Panc1 (cell line): Measurements from ENCODE around the gene AGXT2. TPM values are rescaled to one million over a fixed set of nuclear protein-coding genes. Genes with fewer than 3 reads are reported as not detected.

Source experiments
- ATAC-seq: fragments of 200-7000 bp; cut with Tn5 transposase; 2 replicates; pipeline ENCODE4 v1.9.1; 2020; ENCODE audit warnings: mild to moderate bottlenecking, moderate library complexity
- BruUV-seq: library from RNA; stranded (reverse); fragments of 400-500 nt; replicated peaks from 2 replicates; lab custom pipeline; 2021; lab: Mats Ljungman, UMichigan
- CTCF ChIA-PET: fragments of 300-600 bp; sonication (Branson Sonifier 250); formaldehyde crosslinking; loops from one replicate; lab custom pipeline; 2022; ENCODE audit warnings: antibody characterized with exemption; lab: Charles Lee
- POLR2A ChIA-PET: fragments of 300-600 bp; sonication (Branson Sonifier 250); formaldehyde crosslinking; loops from one replicate; lab custom pipeline; 2022; ENCODE audit warnings: antibody characterized with exemption; lab: Charles Lee
- DNase-seq: peaks from one replicate; pipeline ENCODE4 v3.0.0-alpha.2; 2010; ENCODE audit warnings: low read depth, low spot score
- H3K27ac ChIP-seq: 2 replicates; pipeline ENCODE4 v1.5.1; 2011; ENCODE audit warnings: mild to moderate bottlenecking, low read length, inconsistent platforms
- H3K27me3 ChIP-seq: fragments of 200-500 bp; sonication (Bioruptor generic); 2 replicates; pipeline ENCODE4 v1.6.0; 2014; ENCODE audit warnings: low read length, inconsistent platforms; ENCODE audit not compliant: control insufficient read depth, insufficient read depth
- H3K36me3 ChIP-seq: fragments of 200-500 bp; sonication (Bioruptor generic); 2 replicates; pipeline ENCODE4 v1.5.1; 2014; ENCODE audit warnings: inconsistent platforms, mild to moderate bottlenecking, low read length, moderate library complexity; ENCODE audit not compliant: control insufficient read depth, insufficient read depth
- H3K4me1 ChIP-seq: 2 replicates; pipeline ENCODE4 v1.5.1; 2011; ENCODE audit warnings: inconsistent platforms, mild to moderate bottlenecking, low read length, moderate library complexity; ENCODE audit not compliant: control insufficient read depth, insufficient read depth
- H3K4me3 ChIP-seq, 2 experiments: 2 replicates each; pipeline ENCODE4 v1.5.1; 2011 to 2012; ENCODE audit warnings: low read depth in 2 of 2, low read length in 2 of 2, mild to moderate bottlenecking in 2 of 2, inconsistent platforms in 1 of 2, moderate library complexity in 1 of 2
- H3K9me3 ChIP-seq: fragments of 200-500 bp; sonication (Bioruptor generic); 2 replicates; pipeline ENCODE4 v1.5.1; 2014; ENCODE audit warnings: low read depth, mild to moderate bottlenecking, inconsistent platforms, low read length, moderate library complexity; ENCODE audit not compliant: control insufficient read depth, insufficient read depth
- CTCF ChIP-seq: fragments of 450-650 bp; IDR thresholded peaks from 2 replicates; pipeline ENCODE4 v1.5.1; 2017; ENCODE audit warnings: mild to moderate bottlenecking
- POLR2AphosphoS5 ChIP-seq: IDR thresholded peaks from 2 replicates; pipeline ENCODE4 v1.6.1; 2012; ENCODE audit warnings: mild to moderate bottlenecking, low read depth, low read length, moderate library complexity
- REST ChIP-seq, 2 experiments: IDR thresholded peaks; 2 replicates each; pipeline ENCODE4 v1.6.1; 2011 to 2012; ENCODE audit warnings: low read depth in 2 of 2, control low read depth in 1 of 2, low read length in 1 of 2, mild to moderate bottlenecking in 1 of 2, moderate library complexity in 1 of 2; ENCODE audit not compliant: insufficient read depth in 1 of 2
- SIN3A ChIP-seq: IDR thresholded peaks from 2 replicates; pipeline ENCODE4 v1.6.1; 2012; ENCODE audit warnings: low read depth, mild to moderate bottlenecking, low read length, moderate library complexity, borderline replicate concordance; ENCODE audit not compliant: insufficient read depth
- TCF7L2 ChIP-seq: IDR thresholded peaks from 2 replicates; pipeline ENCODE4 v1.6.1; 2011; ENCODE audit warnings: mild to moderate bottlenecking, low read depth, low read length, inconsistent platforms
- in situ Hi-C: cut with HindIII; loops from 2 replicates; pipeline ENCODE4 v1.10.0; 2016; ENCODE audit warnings: low sequenced_read_pairs, low pct_unique_long_range_greater_than_20kb
- intact Hi-C: fragments of 100-400 bp; cut with micrococcal nuclease; formaldehyde crosslinking; loops from one replicate; pipeline ENCODE4 v1.10.0; 2022; ENCODE audit not compliant: unreplicated experiment
- total RNA-seq: library from RNA; stranded (reverse); gene quantifications from one replicate; pipeline ENCODE4 v1.2.1, GENCODE V29; 2021; ENCODE audit not compliant: unreplicated experiment

The AGXT2 gene
- total RNA-seq, 1 experiment from 2014 or later, result not detected

GRCh38 chr5:34993951-34994350 lies 53.8 kb downstream of the AGXT2 start:
- DNase-seq, result no peak
- POLR2A ChIA-PET, result no interaction called here
- H3K36me3 ChIP-seq, result no peaks in the 10 kb centered on the region
- no TSS peak for BruUV-seq
- no peak for TF ChIP-seq TCF7L2
- TF ChIP-seq REST (IDR thresholded peaks at IDR 0.05; ENCODE audit: insufficient read depth in 1 of 2, low read depth in 2 of 2, low read length in 1 of 2), result no peak
- TF ChIP-seq POLR2AphosphoS5, result no peak
- TF ChIP-seq SIN3A, result no peak
- no peak for TF ChIP-seq CTCF
- H3K4me1 ChIP-seq, result no peaks in the 10 kb centered on the region
- H3K9me3 ChIP-seq, result no peaks in the 10 kb centered on the region
- intact Hi-C loops (no loop called here), in situ Hi-C loops (no loop called here)
- no peak overlapping the region for H3K4me3 ChIP-seq
- ATAC-seq, result no peak
- H3K27me3 ChIP-seq, result peaks cover 4% of the 10 kb centered on the region; the same call in 1 of the 2 replicates
- CTCF ChIA-PET, result no interaction called here
- H3K27ac ChIP-seq, result no peak overlapping the region

- ATAC-seq (no peak), DNase-seq (no peak)
- no TSS peak for BruUV-seq
- Histone ChIP-seq H3K36me3 (no peaks in the 10 kb centered on the region), H3K27ac (no peak overlapping the region), H3K4me1 (no peaks in the 10 kb centered on the region), H3K27me3 (peaks cover 4% of the 10 kb centered on the region; the same call in 1 of the 2 replicates), H3K9me3 (no peaks in the 10 kb centered on the region), H3K4me3 (no peak overlapping the region)
- TF ChIP-seq SIN3A (no peak), TCF7L2 (no peak), CTCF (no peak), REST (IDR thresholded peaks at IDR 0.05; ENCODE audit: insufficient read depth in 1 of 2, low read depth in 2 of 2, low read length in 1 of 2) (no peak), POLR2AphosphoS5 (no peak)
- intact Hi-C loops, result no loop called here
- ChIA-PET CTCF (no interaction called here), POLR2A (no interaction called here)
- in situ Hi-C loops, result no loop called here
These were observed 56.1 kb downstream of the AGXT2 start for GRCh38 chr5:34991486-34992238.
